Measurements from ENCODE around the gene POGK. TPM values are rescaled to one million over a fixed set of nuclear protein-coding genes. Genes with fewer than 3 reads are reported as not detected.

POGK gene
- total RNA-seq, 1 experiment from 2014 or later, result 27.2 TPM

- H3K27me3 Mint-ChIP-seq (ENCODE audit: insufficient read depth, unreplicated experiment), result no peaks in the 10 kb centered on the region
- BruUV-seq (replicated peaks), result no TSS peak
Measured at GRCh38 chr1:166811691-166812090, 27.6 kb upstream of the POGK start.

DNA sequence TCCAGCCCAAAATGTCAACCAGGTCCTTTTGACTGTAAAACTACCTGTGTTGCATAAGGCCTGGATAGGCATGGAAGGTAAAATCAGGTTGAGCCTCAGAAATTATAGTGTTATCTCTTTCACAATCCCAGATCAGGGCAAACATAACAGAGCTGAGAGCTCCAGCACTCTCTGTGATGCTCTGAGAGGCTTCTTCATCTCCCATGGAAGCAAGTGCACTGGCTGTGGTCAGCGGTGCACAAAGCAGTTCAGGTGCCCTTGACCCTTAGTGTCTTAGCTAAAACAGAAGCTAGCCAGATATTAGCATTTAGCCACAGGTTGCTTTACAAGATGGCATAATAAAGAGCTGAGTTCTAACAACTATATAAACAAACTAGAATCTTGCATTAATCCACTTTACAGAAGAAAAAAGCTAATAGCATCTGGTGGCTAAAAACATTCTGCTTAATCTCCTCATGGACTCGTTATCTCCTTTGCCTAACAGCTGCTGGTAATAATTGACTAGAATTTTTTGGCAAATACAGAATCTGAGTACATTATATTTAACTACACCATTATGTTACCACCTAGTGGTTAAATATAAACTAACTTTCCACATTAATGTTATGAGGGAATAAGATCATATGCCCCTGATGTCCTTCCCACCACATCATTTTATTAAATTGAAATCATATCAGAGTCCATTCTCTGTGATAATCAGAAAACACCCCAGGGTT, 25.6 kb upstream of the POGK start:
- Histone ChIP-seq H3K4me1 (0 out of 2 replicates have a peak, but pooled peaks cover 4% of the 10 kb centered on the region), H3K27me3 (replicated peaks; ENCODE audit: control insufficient read depth, insufficient read depth, low read length) (no peaks in the 10 kb centered on the region), H3K4me3 (ENCODE audit: low read depth, low read length) (no peak overlapping the region), H3K36me3 (ENCODE audit: control insufficient read depth, insufficient read depth, low read length) (no peaks in the 10 kb centered on the region), H3K9me3 (no peaks in the 10 kb centered on the region)
- ChIA-PET CTCF (interaction anchor here (0.6 kb wide), 1 partner anchor 186 kb away, joined by 3 read pairs; no protein-coding TSS in a partner anchor), POLR2A (no interaction called here)
- intact Hi-C loops (cut with micrococcal nuclease; ENCODE audit: unreplicated experiment), result no loop called here
- no peaks in the 10 kb centered on the region for H3K36me3 Mint-ChIP-seq (ENCODE audit: insufficient read depth, unreplicated experiment)
- H3K27me3 Mint-ChIP-seq (ENCODE audit: insufficient read depth, unreplicated experiment), result no peaks in the 10 kb centered on the region
- no peak overlapping the region for H3K27ac Mint-ChIP-seq (ENCODE audit: unreplicated experiment)
- H3K4me1 Mint-ChIP-seq (ENCODE audit: low read depth, unreplicated experiment), result no peaks in the 10 kb centered on the region
- TF ChIP-seq, protein P1, sequence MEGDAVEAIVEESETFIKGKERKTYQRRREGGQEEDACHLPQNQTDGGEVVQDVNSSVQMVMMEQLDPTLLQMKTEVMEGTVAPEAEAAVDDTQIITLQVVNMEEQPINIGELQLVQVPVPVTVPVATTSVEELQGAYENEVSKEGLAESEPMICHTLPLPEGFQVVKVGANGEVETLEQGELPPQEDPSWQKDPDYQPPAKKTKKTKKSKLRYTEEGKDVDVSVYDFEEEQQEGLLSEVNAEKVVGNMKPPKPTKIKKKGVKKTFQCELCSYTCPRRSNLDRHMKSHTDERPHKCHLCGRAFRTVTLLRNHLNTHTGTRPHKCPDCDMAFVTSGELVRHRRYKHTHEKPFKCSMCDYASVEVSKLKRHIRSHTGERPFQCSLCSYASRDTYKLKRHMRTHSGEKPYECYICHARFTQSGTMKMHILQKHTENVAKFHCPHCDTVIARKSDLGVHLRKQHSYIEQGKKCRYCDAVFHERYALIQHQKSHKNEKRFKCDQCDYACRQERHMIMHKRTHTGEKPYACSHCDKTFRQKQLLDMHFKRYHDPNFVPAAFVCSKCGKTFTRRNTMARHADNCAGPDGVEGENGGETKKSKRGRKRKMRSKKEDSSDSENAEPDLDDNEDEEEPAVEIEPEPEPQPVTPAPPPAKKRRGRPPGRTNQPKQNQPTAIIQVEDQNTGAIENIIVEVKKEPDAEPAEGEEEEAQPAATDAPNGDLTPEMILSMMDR (IDR thresholded peaks at IDR 0.05; ENCODE audit: insufficient read depth in 1 of 2, low read depth in 1 of 2, low read length in 1 of 2, severe bottlenecking in 1 of 2, unreplicated experiment in 1 of 2), result no peak
- H3K9me3 Mint-ChIP-seq (ENCODE audit: unreplicated experiment), result no peaks in the 10 kb centered on the region
- H3K4me3 Mint-ChIP-seq (ENCODE audit: unreplicated experiment), result no peak overlapping the region
- BruUV-seq (replicated peaks), result no TSS peak
- no peak for DNase-seq

More at GRCh38 chr1:166811691-166812090, 27.6 kb upstream of the POGK start:
- H3K36me3 ChIP-seq (ENCODE audit: control insufficient read depth, insufficient read depth, low read length), result no peaks in the 10 kb centered on the region
- intact Hi-C loops (cut with micrococcal nuclease; ENCODE audit: unreplicated experiment), result no loop called here
- TF ChIP-seq, protein P1 (IDR thresholded peaks at IDR 0.05; ENCODE audit: insufficient read depth in 1 of 2, low read depth in 1 of 2, low read length in 1 of 2, severe bottlenecking in 1 of 2, unreplicated experiment in 1 of 2), result no peak
- 0 out of 2 replicates have a peak, but pooled peaks cover 4% of the 10 kb centered on the region for H3K4me1 ChIP-seq
- no peaks in the 10 kb centered on the region for H3K36me3 Mint-ChIP-seq (ENCODE audit: insufficient read depth, unreplicated experiment)
- H3K4me1 Mint-ChIP-seq (ENCODE audit: low read depth, unreplicated experiment), result no peaks in the 10 kb centered on the region
- CTCF ChIA-PET, result no interaction called here
- no peak overlapping the region for H3K4me3 Mint-ChIP-seq (ENCODE audit: unreplicated experiment)
- no peak overlapping the region for H3K4me3 ChIP-seq (ENCODE audit: low read depth, low read length)
- no peaks in the 10 kb centered on the region for H3K9me3 Mint-ChIP-seq (ENCODE audit: unreplicated experiment)
- POLR2A ChIA-PET, result no interaction called here
- H3K9me3 ChIP-seq, result no peaks in the 10 kb centered on the region
- DNase-seq, result no peak
- no peak overlapping the region for H3K27ac Mint-ChIP-seq (ENCODE audit: unreplicated experiment)
- no peaks in the 10 kb centered on the region for H3K27me3 ChIP-seq (replicated peaks; ENCODE audit: control insufficient read depth, insufficient read depth, low read length)

GRCh38 chr1:166814611-166815010, 24.7 kb upstream of the POGK start:
- Mint-ChIP-seq H3K4me3 (ENCODE audit: unreplicated experiment) (no peak overlapping the region), H3K27ac (ENCODE audit: unreplicated experiment) (no peak overlapping the region), H3K36me3 (ENCODE audit: insufficient read depth, unreplicated experiment) (no peaks in the 10 kb centered on the region), H3K4me1 (ENCODE audit: low read depth, unreplicated experiment) (no peaks in the 10 kb centered on the region), H3K27me3 (ENCODE audit: insufficient read depth, unreplicated experiment) (no peaks in the 10 kb centered on the region), H3K9me3 (ENCODE audit: unreplicated experiment) (no peaks in the 10 kb centered on the region)
- BruUV-seq (replicated peaks), result no TSS peak
- Histone ChIP-seq H3K27me3 (replicated peaks; ENCODE audit: control insufficient read depth, insufficient read depth, low read length) (no peaks in the 10 kb centered on the region), H3K9me3 (no peaks in the 10 kb centered on the region), H3K4me3 (ENCODE audit: low read depth, low read length) (no peak overlapping the region), H3K36me3 (ENCODE audit: control insufficient read depth, insufficient read depth, low read length) (no peaks in the 10 kb centered on the region), H3K4me1 (0 out of 2 replicates have a peak, but pooled peaks cover 4% of the 10 kb centered on the region)
- TF ChIP-seq, protein P1 (IDR thresholded peaks at IDR 0.05; ENCODE audit: insufficient read depth in 1 of 2, low read depth in 1 of 2, low read length in 1 of 2, severe bottlenecking in 1 of 2, unreplicated experiment in 1 of 2), result no peak
- ChIA-PET CTCF (no interaction called here), POLR2A (no interaction called here)
- DNase-seq, result no peak
- intact Hi-C loops (cut with micrococcal nuclease; ENCODE audit: unreplicated experiment), result no loop called here

All from Caco-2 (cell line).